Inflammatory macrophage treated with lipopolysaccharide for 1 hour (primary cell): Measurements from ENCODE around the gene BOD1L1.
A peak's percentile ranks its signal among the peaks of the same experiment; 100 is the strongest.

Experiments
- DNase-seq, 2 donors: peaks; one replicate each; pipeline ENCODE4 v3.0.0-alpha.2; 2020 to 2022

BOD1L1 gene

DNA sequence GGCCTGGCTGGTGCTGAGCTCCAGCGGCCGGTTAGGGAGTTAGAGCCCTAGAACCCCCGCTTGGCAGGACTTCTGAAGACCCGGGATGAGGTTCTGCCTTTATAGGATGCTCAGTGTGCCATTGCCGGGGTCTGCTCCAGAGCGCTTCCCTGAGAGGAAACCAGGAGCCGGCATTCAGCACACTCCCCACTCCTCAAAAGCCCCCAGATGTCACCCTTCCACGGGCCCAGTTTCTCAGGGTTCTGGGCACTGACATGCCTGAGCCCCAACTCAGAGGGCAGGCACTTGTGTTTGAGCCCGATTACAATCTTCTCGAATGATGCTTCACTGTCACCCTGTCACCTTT is 89.7 kb downstream of the BOD1L1 start:
- no peak for DNase-seq

DNA sequence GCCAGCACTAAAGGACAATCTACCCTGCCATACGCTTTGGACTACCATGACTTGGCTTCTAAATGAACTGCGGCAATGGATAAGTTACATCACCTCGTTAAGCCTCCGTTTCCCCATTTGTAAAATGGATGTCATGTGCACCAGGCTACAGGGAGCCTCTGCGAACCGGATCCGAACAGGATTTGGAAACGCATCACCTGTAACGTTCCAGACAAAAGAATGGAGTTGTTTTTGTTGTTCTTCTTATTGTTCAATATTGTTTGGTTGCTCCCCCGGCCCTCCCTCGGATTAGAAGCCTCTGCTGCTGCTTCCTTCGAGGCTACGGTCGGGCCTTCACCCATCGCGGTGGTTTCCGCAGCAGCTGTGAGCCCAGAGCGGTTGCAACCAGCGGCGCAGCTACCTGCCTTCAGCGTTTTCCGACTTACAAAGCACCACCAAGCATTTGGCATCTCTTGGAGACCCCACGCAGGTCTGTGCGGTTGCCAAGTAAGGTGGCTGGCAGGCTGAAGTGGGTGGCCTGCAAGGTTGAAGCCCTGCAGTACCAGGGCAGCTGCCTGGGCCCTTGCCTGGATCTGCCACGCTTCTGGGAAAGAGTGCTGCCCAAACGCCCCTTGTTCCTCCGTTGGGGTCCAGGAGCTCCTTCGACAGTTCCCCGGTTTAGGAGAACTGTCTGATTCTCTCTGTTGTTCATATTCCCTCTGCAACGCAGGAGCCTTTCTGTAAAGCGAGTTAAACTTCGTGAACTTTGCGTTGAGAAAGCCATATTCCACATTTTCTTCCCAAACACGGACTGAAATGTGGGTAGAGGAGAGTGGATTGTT is 90.3 kb downstream of the BOD1L1 start:
- DNase-seq: no peak

DNA sequence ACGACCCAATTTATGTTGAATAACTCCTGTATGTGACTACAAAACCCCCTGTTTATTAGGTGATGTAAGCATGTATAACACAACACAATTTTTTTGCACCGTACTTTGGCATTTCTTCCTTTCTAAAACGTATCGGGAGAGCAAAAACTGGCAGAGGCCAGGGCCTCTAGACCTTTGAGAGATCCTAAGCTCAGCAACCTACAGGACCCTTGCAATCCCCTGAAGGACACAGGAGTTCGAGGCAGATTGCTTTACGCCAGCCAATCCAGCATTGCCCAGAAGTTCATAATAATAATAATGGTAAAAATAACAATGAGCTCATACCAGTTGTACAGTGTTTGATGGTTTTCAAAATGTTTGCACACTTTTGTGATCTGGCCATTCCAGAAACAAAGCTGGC is 90.9 kb downstream of the BOD1L1 start:
- no peak for DNase-seq

DNA sequence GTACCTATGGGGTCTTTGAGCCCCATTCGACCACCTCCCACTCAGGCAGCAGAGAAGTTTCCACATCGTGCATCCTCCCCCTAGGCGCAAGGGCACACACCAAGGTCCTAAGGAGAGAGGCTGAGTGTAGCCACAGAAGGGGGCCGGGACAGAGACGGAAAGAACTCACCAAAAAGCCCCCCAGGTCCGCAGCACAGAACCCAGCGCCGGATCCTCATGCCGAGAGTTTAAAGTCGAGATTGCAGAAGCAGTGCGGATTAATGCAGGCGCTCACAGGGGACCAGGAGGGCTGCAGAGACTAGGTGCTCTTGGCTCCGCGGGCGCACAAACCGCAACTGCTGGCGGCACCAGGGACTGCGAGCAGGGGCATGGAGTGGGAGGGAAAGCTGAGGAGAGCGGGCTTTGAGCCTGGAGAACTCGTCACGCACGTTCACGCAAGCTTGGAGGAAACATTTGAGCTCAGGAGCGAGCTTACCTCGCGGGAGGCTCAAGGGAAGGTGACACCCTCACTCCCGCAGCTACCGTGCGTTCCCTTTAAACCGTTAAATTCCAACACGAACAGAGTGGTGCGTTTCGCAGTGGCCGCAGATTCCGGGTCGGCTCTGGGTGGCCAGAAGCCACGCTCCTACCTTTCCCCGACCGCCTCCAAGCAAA is 91.7 kb downstream of the BOD1L1 start:
- no peak for DNase-seq

DNA sequence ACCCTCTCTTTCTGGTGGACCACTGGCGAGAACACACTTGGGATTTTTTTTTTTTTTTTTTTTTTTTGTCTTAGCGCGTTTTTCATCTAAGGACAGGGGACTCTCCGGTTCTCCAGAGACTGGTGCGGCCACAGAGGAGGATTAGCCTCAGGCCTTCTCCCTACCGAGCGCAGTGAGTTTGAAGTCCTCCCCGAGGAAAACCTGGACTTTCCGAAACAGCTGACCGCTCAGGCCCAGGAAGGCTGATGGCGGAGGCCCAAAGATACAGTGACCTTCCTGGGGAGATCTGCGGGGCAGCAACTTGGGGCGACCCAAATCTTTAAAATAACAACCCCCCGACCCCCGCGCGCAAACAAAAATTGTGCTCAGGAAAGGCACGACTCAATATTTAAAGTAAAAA is 92.4 kb downstream of the BOD1L1 start:
- no peak for DNase-seq

DNA sequence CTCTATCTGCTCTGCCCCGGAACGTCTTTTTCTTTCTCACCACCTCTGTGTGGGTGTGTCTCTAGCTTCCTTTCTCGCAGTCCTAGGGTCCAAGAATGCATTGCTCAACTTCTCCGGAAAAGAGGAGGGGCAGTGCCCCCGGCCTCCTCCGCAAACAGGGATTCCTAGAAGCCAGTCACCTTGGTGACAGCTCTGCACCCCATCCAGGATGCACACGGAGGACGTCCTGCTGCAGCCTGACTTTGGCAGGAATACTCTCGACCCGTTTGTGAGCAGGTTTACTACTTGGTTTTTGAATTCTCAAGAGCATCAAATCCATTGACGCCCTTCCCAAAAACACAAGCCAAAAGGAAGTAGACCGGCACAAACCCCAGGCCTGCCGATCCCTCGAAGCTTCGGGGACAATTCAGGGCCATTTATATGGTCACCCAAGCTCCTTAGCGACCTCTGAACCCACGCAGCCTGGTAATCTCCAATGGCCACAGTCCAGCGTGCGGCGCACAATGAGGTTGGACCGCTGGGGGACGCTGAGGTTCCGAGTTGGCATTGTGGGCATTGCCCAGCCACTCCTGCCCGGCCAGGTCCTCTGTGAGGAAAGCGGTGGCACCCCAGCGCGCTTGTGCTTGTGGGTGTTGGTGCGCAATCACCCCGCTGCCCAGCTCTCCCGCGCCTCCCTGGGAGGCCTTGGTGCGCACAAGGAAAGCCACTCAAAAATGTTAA is 93.0 kb downstream of the BOD1L1 start:
- no peak for DNase-seq

DNA sequence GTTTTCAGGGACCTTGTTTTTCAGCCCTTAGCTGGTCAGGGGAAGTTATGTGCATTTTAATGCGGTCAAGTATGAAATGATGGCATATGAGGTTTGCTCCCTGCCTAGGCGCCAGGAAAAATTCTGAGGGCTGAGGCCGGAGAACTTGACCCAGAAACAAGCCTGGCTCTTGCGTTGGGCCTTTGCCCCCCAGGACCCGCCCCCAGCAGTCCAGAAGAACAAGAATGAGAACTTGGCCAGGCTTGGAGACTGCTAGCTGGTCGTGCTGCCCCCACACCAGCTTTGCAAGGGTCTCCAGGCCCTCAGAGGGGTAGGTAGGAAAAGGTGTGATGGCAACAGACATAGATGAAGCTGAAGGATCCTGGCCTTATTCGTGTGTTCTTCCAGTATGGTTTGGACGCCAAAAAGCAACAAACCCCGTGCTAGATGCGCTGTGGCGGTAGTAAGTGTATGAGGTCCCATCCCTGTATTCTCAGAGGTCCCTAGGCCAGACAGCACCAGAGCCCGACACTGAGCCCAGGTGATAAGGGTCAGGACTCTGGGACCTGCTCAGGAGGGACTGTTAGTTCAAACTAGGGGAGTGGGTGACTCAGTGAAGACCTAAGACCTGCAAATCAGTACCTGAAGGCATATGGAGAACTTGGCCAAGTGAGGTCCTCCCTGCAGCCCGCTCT is 93.7 kb downstream of the BOD1L1 start:
- no peak for DNase-seq

DNA sequence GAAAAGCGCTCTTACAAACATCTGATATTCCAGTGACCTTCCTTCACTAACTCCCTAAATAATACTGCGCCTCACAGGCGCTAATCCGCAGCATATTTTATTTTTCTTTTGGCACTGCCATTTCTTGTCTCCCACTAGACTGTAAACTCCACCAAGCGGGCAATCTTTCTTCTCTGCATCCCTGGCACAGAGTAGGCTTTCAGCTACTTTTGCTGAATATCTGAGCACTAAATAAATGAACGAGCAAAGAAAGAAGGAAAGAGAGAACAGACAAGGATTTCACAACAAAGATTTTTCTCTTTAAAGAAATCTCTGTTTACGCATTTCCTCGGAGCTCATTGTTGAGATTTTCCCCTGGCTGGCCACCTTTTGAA is 95.9 kb downstream of the BOD1L1 start:
- DNase-seq: no peak

DNA sequence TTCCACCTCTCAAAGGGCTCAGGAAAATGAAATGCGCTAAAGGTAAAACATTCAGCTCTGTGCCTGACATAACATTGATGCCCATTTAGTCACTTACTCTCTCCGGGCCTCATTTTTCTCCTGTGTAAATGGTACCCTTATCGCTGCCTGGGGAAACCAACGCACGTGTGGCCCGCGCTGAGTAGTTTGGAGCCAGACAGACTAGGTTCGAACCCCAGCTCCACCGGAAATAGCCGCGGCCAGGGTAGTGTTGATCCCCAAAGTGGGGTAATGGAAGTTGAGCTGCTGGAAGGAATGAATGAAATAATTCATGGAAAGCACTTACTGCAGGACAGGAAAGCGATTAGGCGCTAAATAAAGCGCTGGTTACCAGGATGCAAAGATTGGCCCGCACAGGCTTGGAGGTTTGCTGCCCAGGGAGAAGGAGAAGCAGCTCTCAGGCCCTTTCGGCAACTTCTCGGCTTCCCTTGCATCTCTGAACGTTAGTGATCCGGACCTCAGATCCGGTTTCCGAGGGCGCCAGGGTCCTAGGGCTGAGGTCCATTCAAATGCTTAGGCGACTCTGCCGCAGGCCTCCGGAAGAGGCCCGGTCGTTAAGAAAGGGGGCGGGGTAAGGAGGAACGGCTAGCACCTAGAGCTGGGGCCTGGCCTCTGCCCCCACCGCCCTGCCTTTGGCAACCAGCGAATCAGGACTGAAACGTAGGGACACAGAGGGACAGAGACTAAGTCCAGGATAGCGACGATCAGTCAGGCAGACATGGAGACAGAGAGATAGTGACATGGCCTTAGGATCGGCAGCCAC is 96.5 kb downstream of the BOD1L1 start:
- no peak for DNase-seq

DNA sequence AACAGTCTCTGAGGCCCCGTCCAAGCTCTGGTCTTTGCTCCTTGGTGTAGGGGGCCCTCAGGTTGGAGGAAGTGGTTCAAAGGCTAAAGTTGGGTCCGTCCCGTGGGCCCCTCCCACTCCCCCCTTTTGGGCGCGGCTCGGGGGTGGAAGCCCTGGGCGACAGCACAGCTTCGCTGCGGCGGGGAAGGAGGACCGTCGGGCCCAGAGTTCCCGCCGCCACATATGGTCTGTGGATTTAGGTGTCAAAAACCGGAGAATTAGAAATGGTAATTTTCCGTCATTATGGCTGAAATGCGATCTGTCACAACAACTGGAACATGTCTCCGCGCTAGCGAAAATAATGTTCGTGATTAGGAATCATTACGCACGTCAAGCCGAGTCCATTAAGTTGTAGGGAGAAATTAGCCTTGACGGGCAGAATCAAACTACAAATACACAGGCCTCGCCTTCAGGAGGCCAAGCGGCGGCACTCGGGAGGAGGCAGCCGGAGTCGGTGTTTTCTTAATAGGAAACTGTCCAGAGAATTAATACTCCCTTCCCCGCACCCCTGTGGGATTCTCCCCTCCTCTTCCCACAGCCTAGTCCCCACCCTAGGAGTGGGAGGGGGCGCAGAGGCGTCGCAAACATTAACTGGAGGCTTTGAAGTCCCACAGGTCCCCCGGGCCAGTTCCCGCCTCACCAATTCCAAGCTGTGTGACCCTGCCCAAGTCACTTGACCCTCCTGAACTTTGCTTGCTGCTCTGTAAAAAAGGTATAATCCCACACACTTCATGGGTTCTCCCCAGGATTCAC is 98.2 kb downstream of the BOD1L1 start:
- no peak for DNase-seq

DNA sequence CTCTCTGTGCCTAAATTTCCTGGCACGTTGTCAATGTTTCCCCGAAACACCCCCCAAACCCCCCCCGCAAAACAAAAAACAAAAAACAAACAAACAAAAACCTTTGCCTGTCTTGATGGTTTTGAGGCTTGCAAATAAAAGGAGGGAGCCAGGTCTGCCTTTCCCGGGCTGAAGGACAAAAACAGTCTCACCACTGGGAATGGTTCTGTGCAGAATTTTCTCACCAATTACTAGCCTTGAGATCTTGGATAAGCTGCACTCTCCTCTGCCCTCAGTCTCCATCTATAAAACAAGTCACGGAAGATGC is 98.8 kb downstream of the BOD1L1 start:
- DNase-seq: no peak

DNA sequence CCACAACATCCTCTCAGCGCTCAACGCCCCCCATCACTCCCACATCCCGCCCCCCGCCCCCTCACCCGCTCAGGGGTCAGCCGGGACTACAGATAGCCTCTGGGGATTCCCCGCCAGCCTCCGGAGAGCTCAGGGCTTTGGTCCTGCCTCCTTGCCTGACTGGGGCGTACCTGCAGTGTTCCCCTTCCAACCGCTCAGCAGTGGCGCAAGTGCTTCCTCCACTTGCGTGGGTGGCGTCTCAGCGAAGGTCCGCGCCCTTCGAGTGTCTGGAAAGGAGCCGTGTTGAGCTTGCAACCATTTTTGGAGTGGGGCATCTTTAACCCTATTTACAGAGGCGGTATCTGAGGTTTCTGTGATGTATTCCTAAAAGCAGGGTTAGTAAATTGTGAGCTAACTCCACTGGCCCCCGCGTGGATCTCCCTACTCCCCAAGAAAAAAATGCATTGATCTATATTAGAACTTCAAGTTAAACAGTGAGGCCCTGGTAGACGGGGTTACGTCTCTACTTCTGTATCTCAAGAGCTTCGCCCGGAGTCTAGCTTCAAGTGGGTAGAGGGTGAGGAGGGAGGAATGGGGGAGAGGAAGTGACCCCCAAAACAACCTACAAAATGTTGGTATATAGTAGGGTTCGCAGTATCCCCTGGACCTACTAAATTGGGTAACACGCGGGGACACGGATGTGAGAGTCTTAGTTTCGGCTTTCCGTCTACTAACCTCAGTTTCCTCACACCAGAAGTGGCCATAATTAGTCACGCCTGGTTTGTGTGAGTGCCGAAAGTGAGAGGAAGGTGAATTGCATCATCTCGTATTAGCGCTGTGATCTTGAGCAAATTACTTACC is 99.3 kb downstream of the BOD1L1 start:
- DNase-seq: peak; percentile 24

DNA sequence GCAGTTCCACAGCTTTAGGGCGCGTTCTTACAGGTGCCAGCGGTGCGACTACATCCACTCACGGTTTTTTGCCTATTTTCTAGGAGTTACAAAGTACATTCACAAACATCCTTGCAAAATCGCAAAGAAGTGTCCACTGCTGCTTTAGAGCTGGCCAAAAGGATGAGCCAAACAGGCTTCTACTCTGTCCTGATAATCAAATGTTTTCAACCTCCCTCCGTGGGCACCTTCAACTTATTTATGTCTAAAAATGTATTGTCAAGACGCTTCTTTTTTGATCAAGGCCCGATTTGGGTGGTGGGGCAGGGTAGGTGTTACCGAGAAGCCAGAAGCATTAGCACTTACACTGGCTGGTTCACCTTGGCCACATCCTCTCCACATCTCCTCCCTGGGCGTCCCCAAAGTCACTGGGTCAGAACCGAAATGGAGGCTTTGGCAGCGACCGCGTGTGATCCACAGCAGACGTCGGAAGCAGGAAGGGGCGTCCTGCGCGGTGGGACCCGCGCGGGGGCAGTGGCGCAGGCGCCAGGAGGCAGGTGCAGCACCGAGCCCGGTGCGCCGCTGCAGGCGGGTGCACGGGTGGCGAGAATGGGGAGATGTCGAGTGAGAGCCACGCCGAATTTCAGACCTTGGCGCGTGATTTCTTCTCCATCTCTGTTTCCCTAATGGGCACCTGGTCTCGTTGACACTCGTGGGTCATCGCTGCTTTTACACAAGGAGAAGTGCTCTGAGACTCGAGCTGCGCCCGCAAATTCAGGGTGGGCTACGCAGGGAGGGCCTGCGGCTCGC is 100.1 kb downstream of the BOD1L1 start:
- no peak for DNase-seq

DNA sequence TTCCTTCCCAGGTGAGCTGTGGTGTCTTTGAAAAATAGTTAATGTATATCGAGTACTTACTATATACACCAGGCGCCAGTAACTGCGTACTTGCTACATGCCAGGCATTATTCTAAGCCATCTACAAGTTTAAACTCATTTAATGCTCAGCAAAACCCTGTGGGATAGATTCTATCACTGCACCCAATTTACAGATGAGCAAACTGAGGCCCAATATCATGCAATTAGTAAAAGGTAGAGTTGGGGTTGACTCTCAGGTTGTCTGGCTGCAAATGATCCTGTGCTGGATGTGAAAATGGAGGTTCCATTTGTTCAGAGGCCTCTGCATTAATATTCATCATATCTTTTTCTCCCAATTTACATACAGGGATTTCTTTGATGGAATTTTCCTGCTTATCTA is 100.9 kb downstream of the BOD1L1 start:
- DNase-seq: no peak

DNA sequence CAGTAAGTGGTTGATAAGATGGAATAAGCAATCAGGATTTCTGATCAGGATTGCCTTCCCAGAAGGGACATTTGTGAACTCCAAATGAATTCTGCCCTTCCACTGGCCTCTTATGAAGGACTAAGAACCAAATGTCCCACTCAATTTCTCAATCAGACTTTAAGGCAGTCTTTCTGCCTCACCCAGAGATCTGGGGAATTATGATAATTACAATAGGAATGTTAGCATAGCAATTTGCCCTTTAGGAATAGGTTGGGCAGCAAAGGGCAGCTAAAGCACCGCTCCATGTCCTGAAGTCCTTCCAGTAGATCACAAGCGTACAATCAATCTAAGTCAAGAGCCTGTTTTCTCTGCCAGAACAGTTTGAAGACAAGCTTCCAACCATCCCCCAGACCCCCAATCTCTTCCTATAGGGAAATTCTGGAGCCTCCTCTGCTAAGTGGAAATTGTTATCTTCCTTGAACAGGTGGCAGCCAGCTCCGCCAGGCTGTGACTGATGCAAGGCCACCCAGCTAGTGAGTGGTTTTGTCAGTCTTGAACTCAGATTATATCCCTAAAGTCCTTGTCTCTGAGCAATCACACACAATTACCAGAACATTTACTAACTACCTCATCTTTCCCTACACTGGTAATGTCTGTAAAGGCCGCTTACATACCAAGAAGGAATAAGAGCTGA is 101.8 kb downstream of the BOD1L1 start:
- DNase-seq: no peak

DNA sequence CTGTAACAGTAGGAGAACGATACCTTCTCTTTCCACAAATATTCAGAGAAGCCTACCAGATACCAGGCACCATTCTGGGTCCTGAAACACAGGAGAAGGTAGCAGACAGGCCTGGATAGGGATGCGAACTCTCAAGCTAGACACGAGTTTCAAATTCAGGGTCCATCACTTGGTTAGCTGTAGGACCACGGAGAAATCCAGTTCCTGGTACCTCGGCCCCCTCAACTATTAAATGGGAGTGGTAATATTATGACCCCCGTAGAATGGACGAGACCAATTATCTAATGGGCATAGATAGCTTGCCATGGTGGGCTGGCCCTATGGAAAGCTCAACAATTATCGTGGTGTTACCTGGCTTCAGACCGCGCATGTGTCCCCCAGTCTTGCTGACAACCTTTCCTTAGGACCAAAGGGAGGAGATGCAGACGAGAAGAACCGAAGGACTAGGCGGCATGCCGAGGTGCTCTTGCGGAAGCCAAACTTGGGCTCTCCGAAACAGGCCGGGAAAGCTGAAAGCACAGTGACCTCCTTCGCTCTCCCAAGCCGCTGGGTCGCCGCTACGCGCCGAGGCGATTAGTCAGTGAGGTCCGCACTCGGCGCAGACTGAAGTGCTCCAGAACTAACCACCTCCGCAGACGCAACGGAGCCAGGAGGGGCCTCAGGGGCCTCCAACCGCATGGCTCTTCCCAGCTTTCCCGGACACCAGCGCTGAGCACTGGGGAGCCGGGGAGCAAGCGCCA is 102.9 kb downstream of the BOD1L1 start:
- DNase-seq: no peak

DNA sequence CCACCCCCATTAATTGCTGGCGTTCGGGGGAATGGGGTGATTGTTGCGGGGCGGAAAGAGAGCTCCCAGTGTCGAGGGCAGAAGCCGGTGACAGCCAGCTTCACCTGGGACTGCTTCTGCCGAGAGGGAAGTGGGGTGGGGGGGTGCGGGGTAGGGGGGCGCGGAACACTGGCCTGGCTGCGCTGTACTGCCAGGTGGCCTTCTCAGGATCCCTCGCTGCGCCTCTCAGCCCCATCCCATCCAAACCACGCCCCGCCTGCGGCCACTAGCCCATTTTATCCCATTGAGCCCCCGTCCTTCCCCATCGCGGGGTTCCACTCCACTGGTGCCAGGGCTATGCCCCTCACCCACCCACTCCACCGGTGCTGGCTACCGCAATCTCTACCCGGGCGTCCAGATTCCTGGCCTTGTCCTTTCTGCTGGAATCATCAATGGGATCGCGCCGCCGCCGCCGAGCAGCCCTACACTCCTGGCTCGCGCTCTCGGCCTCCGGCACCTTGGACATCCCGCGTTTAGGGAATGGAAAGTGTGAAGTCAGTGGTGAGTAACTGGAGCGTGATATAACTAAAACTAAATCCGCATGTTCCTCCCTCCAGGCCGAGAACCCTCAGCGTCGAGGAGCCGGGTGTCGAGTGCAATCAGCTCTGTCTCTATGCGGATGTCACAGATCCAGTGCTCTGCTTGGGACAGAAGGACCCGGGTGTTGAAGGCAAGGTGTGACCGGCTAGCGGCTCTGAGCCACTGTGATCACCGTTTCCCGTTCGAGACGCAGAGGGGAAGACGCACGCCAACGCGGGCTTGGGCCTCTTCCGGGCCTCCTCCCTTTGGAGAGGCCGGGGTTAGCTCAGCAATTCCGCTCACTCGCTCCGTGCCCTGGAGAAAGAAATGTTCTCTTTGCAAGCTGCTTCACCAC is 103.7 kb downstream of the BOD1L1 start:
- no peak for DNase-seq

DNA sequence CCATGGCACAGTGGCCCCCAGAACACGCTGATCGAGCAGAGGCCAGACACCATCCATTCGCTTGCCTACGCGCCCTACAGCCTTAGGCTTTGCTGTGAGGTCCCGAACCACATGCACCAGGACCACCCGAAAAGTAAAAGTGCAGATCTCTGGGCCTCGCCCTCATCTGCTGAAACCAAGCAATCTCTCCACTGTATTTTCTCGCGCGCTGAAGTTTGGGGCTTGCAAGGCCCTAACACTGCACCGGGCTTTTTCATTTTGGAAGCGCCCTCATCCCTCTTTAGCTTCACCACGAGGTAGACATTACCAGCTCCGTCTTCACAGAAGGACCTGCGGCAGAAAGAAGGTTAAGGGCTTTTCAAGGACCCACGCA is 104.4 kb downstream of the BOD1L1 start:
- no peak for DNase-seq
